Anterior cingulate cortex (tissue), 58 donors: ENCODE data around the gene NCF4.

ENCODE experiments used
- DNase-seq, 58 donors: peaks; one replicate each; lab custom pipeline; 2025; lab: John Stamatoyannopoulos, UW

The NCF4 gene

DNA sequence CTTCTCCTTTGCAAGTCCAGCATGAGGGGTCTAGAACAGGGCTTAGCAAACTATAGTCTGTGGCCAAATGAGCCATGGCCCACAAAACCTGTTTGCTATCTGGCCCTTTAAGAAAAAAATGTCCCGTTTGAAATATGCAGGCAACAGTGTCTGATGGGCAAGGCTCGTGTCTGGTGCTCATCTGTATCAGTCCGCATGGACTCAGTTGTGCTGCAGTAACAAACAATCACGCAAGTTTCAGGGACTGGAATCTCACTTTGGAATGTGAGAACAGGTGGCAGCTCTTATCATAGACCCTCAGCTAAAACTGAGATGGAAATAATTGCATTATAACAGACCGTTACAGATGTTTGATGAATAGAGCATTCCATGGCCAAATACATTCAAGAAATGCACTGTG, 24.9 kb upstream of the NCF4 start:
- DNase-seq: no peak

DNA sequence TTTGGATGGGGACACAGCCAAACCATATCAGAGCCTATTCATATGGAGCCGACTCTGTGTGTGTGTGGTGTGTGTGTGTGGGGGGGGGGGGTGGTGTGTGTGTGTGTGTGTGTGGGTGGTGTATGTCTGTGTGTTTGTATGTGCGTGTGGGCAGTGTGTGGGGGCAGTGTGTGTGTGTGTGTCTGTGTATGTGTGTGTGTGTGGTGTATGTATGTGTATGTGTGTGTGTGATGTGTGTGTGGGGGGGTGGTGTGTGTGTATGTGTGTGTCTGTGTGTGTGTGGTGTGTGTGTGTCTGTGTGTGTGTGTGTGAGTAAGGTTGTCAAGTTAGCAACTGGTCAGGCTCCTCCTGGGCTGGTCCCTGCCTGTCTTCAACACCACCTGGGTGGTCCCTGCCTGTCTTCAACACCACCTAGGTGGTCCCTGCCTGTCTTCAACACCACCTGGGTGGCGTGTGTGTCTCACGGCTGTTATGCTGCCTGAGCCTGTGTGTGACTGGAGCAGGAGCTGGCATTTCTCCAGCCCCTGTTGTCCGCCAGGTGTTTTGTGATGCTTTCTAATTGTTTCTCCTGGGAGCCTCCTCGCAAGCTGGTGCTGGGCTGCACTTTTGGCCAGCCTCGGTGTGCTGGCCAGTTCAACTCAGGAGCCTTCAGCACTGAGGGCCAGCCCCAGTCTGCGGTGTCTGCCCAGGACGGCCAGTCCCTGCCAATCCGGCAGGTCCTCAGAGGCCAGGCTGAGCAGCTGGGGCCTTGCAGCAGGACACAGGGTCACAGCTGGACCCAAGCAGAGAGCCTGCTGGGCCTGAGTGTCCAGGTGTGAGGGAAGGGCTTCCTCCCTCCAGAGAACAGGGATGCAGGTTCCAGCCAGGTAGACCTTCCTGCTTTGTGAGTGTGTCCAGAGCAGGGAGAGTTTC, 22.4 kb upstream of the NCF4 start:
- DNase-seq: no peak

DNA sequence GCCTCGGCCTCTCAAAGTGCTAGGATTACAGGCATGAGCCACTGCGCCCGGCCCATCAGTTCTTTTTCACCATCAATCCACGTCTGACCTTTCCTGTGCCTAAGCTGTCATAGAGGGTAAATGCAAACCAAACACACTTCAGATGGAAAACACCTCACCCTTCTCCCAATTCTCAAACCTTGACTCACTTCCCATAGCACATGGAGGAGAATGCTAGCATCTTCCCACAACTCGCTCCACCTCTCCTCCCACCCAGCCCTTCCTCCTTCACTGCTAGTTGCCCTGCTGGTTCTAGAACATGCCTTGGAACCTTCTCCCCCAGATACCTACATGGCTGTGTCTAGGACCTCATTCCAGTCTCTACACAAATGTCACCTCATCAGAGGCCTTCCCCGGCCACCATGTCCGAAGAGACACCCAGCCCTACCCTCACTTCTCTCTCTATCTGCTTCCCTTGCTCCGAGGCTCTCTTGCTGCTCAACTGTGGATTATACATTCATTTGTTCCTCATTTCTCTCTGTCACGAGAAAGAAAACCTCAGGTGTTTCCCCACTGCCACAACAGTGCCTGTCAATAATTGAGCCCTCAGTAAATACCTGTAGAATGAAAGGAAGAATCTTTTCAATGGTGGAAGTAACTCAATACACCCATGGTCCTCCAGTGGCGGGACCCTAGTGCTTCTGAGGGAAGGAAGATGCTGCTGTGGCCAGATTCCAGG, 21.3 kb upstream of the NCF4 start:
- DNase-seq: no peak

DNA sequence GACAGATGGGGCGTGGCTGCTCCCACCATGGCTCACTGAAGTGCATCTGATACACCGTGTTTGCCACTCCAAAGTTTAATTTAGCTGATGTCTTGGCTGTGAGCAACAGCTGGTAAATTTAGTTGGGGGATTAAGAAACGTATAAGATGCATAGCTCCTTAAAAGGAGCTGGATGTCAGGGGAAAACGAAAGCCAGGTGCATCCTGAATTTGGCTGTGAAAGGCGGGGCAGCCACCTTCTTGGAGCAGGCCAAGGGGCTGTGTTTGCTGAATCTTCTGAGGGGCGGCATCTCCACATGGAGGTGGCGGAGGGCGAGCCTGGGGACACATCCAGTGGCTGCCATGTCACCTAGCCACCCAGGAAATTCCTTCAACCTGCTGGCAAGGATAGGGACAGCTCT, 20.7 kb upstream of the NCF4 start:
- no peak for DNase-seq

DNA sequence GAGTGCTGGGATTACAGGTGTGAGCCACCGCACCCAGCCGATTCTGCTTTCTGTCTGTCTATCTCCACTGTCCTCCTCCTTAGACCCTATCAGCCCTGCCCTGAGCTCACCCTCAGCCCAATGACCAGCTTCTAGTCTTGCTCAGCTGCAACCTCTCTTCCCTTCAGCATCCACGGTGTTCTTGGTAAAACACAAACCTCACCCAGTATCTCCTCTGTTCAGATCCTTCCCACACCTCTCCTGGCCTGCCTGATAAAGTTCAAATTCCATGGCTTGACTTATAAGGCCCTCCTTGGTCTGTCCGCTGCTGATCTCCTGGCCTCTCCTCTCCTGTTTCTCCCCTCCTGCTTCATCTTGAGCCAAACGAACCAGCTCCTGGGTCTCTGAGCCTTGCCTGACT, 14.5 kb upstream of the NCF4 start:
- no peak for DNase-seq

DNA sequence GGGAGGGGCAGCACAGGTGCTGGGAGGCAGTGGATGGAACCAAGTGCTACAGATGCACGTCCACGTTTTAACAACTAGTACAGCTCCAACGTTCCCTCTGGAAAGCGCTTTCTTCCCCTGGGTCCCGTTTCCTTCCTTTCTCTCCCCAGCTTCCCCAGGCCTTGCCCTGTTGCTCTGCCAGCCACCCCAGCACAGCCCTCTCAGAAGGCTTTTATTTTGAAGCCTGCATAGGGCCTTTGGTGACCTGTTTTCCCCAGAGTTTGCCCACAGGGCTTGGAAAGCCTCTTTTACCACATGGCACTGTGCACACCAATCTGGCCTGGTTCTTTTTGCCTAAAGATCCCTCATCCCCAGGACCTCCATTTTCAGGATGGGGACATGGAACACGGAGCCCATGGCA, 13.9 kb upstream of the NCF4 start:
- no peak for DNase-seq

DNA sequence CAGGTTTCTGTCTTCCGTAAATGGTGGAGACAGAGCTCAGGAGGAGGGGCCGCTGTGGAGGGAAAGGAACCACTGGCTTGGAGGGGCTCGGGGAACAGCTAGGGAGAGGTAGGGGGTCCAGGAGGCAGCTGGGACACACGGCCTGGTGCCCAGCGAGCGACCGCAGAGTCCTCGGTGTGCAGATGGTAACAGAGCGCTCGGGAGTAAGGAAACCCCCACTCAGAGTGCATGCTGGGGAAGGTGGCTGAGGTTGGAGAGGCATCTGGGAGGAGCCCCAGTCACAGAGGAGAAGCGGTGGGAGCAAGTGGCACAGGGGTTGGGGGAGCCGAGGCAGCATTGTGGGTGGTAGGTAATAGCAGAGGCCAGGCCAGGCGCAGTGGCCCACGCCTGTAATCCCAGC, 10.8 kb upstream of the NCF4 start:
- DNase-seq: no peak

DNA sequence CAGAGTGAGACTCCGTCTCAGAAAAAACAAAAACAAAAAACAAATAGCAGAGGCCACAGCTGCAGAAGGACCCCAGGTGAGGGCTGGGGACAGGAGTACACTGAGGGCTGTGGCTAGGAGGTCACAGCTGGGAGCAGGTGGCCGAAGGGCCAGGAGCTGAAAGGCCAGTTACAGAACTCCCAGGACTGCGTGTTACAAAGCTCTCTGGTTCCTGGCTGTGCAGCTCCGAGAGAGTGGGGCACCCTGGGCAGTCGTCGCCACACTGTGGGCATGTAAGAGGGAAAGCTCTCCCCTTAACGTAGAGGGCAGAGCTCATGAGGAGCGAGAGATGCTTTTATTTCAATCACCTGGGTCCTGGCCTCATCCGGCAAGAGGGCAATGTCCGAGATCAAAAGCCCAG, 10.1 kb upstream of the NCF4 start:
- DNase-seq: no peak

DNA sequence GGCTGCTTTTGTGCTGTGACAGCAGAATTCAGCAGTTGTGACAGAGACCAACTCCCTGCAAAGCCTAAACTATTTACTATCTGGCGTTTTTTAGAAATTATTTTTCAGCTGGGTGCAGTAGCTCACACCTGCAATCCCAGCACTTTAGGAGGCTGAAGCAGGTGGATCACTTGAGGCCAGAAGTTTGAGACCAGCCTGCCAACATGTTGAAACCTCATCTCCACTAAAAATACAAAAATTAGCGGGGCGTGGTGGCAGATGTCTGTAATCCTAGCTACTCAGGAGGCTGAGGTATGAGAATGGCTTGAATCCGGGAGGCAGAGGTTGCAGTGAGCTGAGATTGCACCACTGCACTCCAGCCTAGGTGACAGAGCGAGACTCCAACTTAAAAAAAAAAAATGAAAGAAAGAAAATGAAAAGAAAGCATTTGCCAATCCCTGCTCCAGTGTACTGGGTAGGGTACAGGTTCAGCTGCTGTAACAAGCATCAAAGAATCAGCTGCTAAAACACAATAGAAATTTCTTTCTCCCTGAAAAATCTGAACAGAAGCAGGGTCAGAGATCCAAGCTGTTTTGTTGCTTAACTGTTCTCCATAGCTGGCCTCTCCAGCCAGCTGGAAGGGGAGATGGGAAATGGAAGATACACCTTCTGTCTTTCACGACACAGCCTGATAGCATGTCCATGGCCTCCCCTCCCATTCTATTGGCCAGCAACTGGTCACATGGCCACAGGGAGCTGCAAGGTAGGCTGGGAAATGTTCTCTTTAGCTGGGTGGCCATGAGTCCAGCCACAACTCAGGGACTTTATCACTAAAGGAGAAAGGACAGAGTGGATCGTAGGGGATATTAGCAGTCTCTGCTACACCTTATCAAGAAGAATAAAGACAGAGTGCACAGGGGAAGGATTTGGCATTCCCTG, 8.5 kb upstream of the NCF4 start:
- no peak for DNase-seq

DNA sequence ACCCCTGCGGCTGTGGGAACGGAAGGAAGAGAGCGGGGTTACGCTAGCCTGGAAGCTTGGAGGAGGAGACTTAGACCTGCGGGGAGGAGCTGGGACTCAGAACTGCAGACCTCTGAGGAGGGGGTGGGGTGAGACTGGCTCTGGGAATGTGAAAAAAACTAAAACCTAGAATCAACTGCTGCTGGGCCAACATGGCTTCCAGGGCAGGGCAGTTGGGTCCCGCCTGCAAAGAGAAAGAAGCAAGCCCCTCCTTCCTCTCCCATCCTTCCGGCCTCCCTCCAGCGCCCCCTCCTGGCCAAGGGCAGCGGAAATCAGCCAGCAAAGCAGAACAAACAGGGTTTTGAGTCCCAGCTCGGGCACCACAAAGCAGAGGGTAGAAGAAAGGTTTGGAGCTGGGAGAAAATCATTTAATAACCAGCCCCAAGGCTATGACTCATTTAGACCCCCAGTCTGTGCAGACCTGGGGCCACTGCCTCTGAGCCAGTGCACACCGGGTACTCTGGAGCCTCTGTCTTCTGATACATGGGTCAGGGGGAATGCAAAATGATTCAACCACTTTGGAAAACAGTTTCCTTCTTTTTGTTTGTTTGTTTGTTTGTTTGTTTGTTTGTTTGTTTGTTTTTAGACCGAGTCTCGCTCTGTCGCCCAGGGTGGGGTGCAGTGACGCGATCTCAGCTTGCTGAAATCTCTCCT, 7.3 kb upstream of the NCF4 start:
- peak in 33 of 58 donors; percentile 1 to 47 (median 15) for DNase-seq

DNA sequence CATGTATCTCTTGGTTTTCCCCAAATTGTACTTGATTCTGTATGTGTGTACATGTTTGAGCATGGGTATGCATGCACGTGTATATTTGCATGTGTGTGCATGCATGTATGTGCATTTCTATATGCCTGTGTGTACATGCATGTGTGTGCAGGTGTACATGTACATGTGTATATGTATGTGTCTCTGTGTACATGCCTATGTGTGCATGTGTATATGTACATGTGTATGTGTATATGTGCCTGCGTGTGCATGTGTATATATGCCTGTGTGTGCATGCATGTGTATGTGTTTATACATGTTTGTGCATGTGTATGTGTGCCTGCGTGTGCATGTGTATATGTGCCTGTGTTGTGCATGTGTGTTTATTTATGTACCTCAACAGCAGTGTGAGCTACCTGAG, 5.3 kb upstream of the NCF4 start:
- no peak for DNase-seq

DNA sequence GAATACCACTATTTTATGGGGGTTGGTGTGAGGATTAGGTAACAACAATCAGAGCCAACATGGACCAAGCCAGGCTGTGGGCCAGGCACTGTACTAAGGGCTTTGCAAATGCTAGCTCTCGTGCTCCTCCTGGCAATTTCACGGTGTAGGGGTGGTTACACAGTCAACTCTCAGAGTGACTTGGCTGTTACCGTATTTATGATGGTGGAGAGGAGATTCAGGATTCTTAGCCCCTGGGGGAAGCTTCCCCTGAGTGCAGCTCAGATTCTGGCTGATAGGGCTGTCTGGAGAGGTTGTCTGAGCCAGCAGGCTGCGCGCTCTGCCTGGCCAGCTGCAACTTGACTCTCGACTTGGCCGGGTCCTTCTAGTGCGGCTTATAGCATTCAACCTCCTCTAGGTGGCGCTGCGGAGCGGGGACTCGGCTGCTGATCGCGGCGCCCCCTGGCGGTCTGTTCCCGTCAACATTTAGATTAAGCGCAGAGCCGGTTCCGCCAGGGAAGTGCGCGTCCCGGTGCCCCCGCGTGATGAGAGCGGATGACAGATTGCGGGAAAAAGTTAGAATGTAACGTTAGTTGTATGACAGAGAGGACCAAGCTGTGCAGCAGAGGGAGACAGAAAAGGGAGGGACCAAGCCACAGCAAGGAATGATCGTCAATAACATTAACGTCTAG, 4.5 kb upstream of the NCF4 start:
- DNase-seq: peak in 57 of 58 donors; percentile 16 to 98 (median 81)

DNA sequence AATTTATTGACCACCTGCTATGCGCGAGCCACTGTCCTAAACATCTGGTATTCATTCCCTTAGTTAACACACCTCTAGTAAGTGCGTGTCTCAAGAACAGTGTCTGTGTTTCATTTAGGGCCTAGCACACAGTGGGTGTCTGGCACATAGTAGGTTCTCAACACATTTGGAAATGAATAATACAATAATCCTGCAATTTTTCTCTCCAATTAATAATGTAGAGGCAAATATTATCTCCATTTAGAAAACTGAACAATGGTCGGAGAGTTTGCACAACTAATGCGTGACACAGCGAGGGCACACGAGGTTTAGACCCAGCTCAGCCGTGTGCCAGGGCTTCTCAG, 4.0 kb upstream of the NCF4 start:
- DNase-seq: no peak

DNA sequence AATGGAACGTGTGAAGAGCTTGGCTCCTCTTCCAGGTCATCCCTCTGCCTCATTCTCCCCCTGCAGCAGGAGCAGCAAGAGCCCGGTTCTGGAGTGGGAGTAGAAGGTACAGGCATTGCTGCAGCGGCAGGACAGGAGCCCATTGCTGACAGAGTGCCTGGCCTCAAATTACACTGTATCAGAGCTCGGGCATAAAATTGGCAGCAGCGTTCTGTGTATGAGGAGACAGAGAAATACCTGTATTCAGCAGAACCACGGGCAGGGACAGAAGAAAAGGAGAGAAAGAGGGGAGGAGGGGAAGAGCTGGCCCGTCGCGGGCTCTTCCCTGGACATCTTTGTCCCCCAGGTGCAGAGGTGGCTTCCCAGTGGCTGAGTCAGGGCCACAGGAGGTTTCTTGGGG, 2.6 kb upstream of the NCF4 start:
- DNase-seq: no peak

DNA sequence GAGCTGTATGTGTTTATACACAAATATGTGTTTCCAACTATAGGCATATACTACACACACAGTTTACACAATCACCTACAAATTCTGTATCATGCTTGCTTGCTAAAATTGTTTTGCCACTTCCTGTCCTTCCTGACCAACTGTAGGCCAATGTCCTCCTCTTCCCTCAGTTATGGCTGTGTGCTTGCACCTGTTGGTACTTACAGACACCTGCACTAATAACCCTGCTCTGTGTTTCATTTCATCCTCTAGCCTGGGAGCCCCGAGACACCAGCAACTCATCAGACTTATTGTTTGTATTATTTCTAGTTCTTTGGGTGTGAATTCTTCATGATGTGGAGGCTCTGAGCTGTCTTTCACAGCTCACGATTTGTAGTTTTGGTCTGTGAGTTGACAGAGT, 1.8 kb upstream of the NCF4 start:
- no peak for DNase-seq

DNA sequence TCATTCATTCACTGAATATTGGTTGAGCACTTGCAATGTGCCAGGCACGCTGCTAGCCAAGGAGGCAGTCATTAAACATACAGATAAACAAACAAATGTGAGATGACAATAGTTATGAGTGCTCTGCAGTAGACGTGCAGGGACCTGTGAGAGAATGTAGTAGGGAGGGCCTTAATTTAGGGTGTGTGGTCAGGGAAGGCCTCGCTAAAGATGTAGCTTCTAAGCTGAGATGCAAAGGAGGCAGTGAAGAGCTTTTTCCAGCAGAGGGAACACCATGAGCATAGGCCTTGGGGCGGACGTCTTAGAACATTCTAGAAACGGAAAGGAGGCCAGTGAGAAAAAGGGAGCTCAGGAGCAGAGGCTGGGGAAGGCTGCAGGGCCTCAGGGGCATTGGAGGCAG, 789 bp upstream of the NCF4 start:
- no peak for DNase-seq

DNA sequence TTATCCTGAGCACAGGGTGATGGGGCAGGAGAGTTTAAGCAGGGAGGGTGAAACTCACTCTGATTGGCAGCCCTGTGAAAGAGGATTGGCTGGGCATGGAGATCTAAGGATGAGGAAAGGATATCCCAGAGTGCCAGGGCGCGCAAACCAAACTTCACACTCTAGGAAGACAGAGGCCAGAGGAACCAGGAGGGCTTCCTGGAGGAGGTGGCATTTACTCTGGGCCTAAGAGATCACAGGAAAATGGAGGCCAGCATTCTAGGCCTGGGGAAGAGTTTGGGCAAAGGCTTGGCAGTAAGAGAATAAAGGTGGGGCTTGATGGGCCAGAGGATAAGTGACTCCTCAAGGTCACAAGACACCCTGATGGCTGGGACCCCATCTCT, 377 bp upstream of the NCF4 start:
- DNase-seq: no peak

DNA sequence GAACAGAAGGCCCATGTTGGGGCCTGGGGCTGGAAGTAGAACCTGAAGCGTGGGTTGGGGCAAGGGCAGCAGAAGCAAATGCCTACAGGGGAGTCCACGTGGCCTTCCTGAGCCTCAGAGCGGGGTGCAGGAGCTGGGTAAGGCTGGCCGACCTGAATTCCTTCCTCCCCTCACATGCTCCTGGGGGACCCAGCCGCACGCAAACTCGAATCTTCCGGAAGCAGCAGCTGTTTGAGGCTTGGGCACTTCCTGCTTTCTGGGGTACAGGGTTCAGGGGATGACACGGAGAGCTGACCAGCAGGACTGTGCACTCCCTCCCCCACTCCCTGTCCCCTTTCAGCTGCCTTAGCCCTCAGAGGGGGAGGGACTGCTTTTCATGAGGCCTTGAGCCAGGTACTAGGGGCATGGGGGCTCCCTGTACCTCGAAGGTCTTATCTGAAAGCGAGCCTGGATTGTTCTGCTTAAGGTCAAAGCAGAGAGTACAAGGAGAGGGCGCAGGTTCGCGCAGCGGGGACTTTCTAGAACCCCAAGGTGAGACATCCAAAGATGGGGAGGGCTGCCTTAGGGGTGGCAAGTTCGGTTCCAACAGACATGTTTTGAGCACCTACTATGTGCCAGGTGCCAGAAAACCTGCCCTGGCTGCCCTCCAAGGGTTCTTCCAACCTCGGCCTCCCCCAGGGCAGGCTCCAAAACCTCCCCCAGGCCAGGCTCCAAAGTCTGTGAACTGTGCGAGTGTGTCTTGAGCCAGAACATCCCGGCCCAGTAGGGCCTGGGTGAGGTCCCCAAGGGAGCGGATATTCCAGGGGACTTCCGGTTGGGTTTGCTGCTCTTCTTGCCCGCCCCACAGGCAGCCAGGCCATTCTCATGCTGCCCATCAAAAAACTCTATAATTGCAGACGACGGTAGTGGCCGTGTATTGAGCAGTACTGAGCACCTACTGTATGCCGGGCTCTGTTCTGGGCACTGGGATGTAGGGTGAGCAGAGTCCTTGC, 1.7 kb downstream of the NCF4 start:
- DNase-seq: peak in 9 of 58 donors; percentile 7 to 45 (median 15)

DNA sequence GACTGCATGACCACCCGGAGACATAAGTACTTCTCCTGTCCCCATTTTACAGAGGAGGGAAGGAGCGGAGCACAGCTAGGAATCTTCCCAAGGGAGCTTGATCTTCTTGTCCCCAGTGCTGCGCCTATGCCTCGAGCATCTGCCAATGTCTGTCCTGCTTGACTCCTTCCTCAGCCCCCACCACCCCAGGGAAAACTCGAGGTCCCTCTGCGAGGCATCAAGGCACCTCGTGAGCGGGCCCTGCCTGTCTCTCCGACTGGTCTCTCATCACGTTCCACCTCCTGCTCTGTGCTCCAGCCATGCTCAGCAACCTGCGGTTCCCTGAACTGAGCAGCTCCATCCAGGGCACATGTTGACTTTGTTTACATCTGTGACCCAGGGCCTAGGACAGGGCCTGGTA, 2.5 kb downstream of the NCF4 start:
- DNase-seq: no peak
